Hepatocyte (in vitro differentiated cells): Measurements from ENCODE around the gene SLC30A1. TPM values are rescaled to one million over a fixed set of nuclear protein-coding genes. Genes with fewer than 3 reads are reported as not detected.

ENCODE experiments used
- DNase-seq: peaks from one replicate; pipeline ENCODE4 v3.0.0-alpha.2; 2016; ENCODE audit warnings: low spot score
- H2AFZ ChIP-seq: fragments of 200-600 bp; sonication (generic); 2 replicates; pipeline ENCODE4 v1.6.0; 2016; ENCODE audit warnings: antibody characterized with exemption, mild to moderate bottlenecking
- H3K27ac ChIP-seq: fragments of 200-600 bp; sonication (generic); 2 replicates; pipeline ENCODE4 v1.5.1; 2016; ENCODE audit warnings: mild to moderate bottlenecking
- H3K27me3 ChIP-seq: fragments of 200-600 bp; sonication (generic); 2 replicates; pipeline ENCODE4 v1.6.1; 2016
- H3K36me3 ChIP-seq: fragments of 200-600 bp; sonication (generic); replicated peaks from 2 replicates; pipeline ENCODE4 v1.5.1; 2016; ENCODE audit warnings: low read depth; ENCODE audit not compliant: insufficient read depth
- H3K4me1 ChIP-seq: fragments of 200-600 bp; sonication (generic); 2 replicates; pipeline ENCODE4 v1.5.1; 2016; ENCODE audit warnings: mild to moderate bottlenecking, moderate library complexity; ENCODE audit not compliant: insufficient read depth
- H3K4me2 ChIP-seq: fragments of 200-600 bp; sonication (generic); 2 replicates; pipeline ENCODE4 v1.6.0; 2016
- H3K4me3 ChIP-seq: fragments of 200-600 bp; sonication (generic); 2 replicates; pipeline ENCODE4 v1.5.1; 2016; ENCODE audit warnings: mild to moderate bottlenecking
- H3K79me2 ChIP-seq: fragments of 200-600 bp; sonication (generic); 2 replicates; pipeline ENCODE4 v1.6.0; 2017; ENCODE audit warnings: mild to moderate bottlenecking
- H3K9me2 ChIP-seq: fragments of 200-600 bp; sonication (generic); replicated peaks from 2 replicates; pipeline ENCODE4 v1.6.0; 2017; ENCODE audit warnings: mild to moderate bottlenecking; ENCODE audit not compliant: insufficient read depth
- H3K9me3 ChIP-seq: fragments of 200-600 bp; sonication (generic); 2 replicates; pipeline ENCODE4 v1.5.1; 2016; ENCODE audit warnings: low read depth, mild to moderate bottlenecking
- H4K20me1 ChIP-seq: fragments of 200-600 bp; sonication (generic); 2 replicates; pipeline ENCODE4 v1.6.0; 2016; ENCODE audit warnings: mild to moderate bottlenecking; ENCODE audit not compliant: insufficient read depth, poor library complexity, severe bottlenecking
- EZH2 ChIP-seq: fragments of 200-600 bp; sonication (generic); IDR thresholded peaks from 2 replicates; pipeline ENCODE4 v1.6.1; 2016; ENCODE audit warnings: antibody characterized with exemption, mild to moderate bottlenecking, borderline replicate concordance
- EZH2phosphoT487 ChIP-seq: fragments of 200-600 bp; sonication (generic); IDR thresholded peaks from one replicate; pipeline ENCODE4 v1.6.1; 2018; ENCODE audit warnings: antibody characterized with exemption, mild to moderate bottlenecking, low read depth, moderate library complexity; ENCODE audit not compliant: unreplicated experiment, severe bottlenecking
- WGBS: methylation state at CpG from one replicate; pipeline ENCODE4 v1.1.6; 2016; ENCODE audit warnings: low lambda C conversion rate; ENCODE audit errors: missing lambda C conversion rate; 5-methylcytosine and 5-hydroxymethylcytosine counted together
- polyA plus RNA-seq: library from polyadenylated mRNA; unstranded; fragments of >200 nt; fragmentation: Nextera tagmentation; extraction: Ambion mirVana; gene quantifications from 2 replicates; pipeline ENCODE4 v1.2.1, GENCODE V29; 2016
- total RNA-seq: library from RNA; depleted of rRNA; stranded (reverse); fragments of >200 nt; gene quantifications from 2 replicates; pipeline ENCODE4 v1.2.3, GENCODE V29; 2014
- TF ChIP-seq, protein P1 (sequence below): fragments of 200-600 bp; sonication (generic); IDR thresholded peaks from 2 replicates; pipeline ENCODE4 v1.5.1; 2016; ENCODE audit warnings: antibody characterized with exemption, mild to moderate bottlenecking; ENCODE audit not compliant: poor library complexity

The SLC30A1 gene
- total and polyA plus RNA-seq, 2 experiments from 2014 or later, result 31.3 to 87.2 TPM

DNA sequence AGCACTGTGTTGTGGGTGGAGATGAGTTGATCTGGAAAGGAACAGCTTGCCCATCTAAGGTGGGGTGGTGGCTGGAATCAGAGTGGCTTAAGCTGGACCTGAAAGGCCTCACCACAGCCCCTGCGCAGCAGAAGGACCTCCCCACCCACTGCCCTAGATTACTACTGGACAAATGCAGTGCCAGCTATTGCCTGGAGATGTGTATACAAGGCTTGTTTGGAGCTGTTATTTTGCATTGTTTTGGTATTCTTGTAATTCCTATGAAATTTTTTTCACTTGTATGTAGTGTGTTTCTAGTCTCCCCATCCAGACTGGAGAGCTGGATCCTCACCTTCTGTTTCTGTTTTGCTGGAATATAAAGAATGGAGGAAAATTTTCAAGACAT, 1.3 kb upstream of the SLC30A1 start:
- H3K4me2 ChIP-seq, result peak overlapping the region; percentile 78
- H3K79me2 ChIP-seq, result peaks cover 32% of the 10 kb centered on the region
- no peaks in the 10 kb centered on the region for H3K9me2 ChIP-seq
- H2AFZ ChIP-seq, result peak overlapping the region; percentile 8
- no peak for DNase-seq
- peaks cover 23% of the 10 kb centered on the region for H4K20me1 ChIP-seq
- 82% methylated on average over 1 of the region's 1 CpG for WGBS
- H3K4me1 ChIP-seq, result peaks cover 23% of the 10 kb centered on the region
- H3K36me3 ChIP-seq, result no peaks in the 10 kb centered on the region
- no peaks in the 10 kb centered on the region for H3K27me3 ChIP-seq
- no peak overlapping the region for H3K4me3 ChIP-seq
- no peaks in the 10 kb centered on the region for H3K9me3 ChIP-seq
- no peak for TF ChIP-seq EZH2
- TF ChIP-seq, protein P1, sequence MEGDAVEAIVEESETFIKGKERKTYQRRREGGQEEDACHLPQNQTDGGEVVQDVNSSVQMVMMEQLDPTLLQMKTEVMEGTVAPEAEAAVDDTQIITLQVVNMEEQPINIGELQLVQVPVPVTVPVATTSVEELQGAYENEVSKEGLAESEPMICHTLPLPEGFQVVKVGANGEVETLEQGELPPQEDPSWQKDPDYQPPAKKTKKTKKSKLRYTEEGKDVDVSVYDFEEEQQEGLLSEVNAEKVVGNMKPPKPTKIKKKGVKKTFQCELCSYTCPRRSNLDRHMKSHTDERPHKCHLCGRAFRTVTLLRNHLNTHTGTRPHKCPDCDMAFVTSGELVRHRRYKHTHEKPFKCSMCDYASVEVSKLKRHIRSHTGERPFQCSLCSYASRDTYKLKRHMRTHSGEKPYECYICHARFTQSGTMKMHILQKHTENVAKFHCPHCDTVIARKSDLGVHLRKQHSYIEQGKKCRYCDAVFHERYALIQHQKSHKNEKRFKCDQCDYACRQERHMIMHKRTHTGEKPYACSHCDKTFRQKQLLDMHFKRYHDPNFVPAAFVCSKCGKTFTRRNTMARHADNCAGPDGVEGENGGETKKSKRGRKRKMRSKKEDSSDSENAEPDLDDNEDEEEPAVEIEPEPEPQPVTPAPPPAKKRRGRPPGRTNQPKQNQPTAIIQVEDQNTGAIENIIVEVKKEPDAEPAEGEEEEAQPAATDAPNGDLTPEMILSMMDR, result no peak
- no peak for TF ChIP-seq EZH2phosphoT487
- peak overlapping the region; percentile 66 for H3K27ac ChIP-seq

DNA sequence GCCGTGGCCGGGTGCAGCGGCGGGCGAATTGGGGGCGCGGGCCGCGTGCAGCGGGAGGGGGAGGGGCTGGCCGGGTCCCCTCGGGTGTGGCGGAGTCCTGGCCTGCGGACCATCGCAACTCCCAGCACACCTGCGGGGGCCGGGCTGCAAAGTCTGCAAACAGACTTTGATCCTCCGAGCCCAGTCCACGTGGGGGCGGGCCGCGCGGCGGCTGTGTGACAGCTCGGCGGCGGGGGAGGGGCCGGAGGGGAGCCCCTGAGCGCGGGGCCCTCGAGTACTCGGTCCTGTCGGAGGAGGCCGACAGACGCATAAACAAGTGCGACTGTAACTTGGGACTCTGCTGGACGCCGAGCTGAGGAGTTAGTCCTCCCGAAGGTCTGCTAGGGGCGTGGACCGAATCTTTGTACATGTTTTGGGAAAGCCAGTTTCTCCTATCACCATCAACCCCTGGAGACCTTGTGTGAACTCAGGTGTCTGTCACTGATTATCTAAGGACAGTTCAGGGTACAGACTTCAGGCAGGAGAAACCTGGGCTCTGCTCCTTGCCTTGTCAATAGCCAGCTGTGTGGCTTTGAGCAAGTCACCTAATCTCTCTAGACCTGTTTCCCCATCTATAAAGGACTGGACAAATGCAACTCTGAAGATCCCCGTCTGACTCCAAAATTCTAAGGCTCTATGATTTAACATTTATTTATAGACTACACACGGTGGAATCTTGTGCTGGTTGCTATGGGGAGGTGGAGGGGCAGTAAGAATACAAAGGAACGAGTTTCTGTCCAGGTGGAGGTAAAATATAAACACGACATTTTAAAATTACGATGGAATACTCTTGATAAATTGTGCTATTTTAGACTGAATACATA, 710 bp upstream of the SLC30A1 start:
- Histone ChIP-seq H3K9me3 (no peaks in the 10 kb centered on the region), H3K4me2 (peak overlapping the region; percentile 78), H3K27me3 (no peaks in the 10 kb centered on the region), H3K36me3 (no peaks in the 10 kb centered on the region), H3K4me1 (peaks cover 23% of the 10 kb centered on the region), H3K4me3 (peak overlapping the region; percentile 14), H3K79me2 (peaks cover 39% of the 10 kb centered on the region), H2AFZ (peak overlapping the region; percentile 8), H4K20me1 (peaks cover 28% of the 10 kb centered on the region), H3K27ac (peak overlapping the region; percentile 66), H3K9me2 (no peaks in the 10 kb centered on the region)
- DNase-seq, result peak; percentile 94
- 12% methylated on average over 23 of the region's 46 CpGs for WGBS
- TF ChIP-seq EZH2 (no peak), EZH2phosphoT487 (no peak)
- TF ChIP-seq, protein P1, result no peak

DNA sequence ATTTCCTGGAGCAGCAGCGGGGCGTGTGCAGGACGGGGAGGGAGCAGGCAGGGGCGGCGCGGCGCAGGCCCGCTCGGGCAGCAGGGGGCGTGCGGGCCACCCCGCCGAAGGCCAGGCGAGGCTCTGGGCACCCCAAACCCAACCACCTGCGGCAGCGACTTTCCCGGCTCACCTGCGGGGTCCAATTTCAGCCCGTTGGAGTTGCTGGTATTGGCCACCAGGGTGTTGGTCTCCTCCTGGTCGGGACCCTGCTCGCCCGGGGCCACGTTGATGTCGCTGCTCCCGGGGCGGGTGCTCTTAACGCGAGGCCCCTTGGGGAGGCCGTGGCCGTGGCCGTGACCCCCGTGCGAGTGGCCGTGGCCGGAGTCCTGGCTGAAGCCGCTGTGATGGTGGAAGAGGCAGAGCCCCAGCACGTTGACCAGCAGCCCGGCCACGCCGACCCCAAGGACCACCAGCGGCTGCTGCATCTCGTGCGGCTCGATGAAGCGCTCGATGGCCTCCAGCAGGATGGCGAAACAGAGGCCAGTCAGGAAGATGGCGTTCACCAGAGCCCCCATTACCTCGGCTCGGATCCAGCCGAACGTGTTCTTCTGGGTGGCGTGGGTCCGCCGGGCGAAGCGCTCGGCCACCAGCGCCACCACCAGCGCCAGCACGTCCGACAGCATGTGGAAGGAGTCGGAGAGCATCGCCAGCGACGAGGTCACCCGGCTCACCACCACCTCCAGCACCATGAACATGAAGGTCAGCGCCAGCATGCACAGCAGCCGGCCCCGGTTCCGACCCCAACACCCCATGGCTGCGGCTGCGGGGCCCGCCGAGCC, 932 bp downstream of the SLC30A1 start:
- peak; percentile 88 for DNase-seq
- Histone ChIP-seq H3K79me2 (peaks cover 54% of the 10 kb centered on the region), H2AFZ (no peak overlapping the region), H3K4me1 (peaks cover 28% of the 10 kb centered on the region), H3K4me3 (peak overlapping the region; percentile 87), H3K27me3 (no peaks in the 10 kb centered on the region), H3K4me2 (peak overlapping the region; percentile 86), H3K9me2 (no peaks in the 10 kb centered on the region), H4K20me1 (peaks cover 36% of the 10 kb centered on the region), H3K36me3 (no peaks in the 10 kb centered on the region), H3K9me3 (no peaks in the 10 kb centered on the region), H3K27ac (peak overlapping the region; percentile 98)
- TF ChIP-seq, protein P1, result peak; percentile 71
- no peak for TF ChIP-seq EZH2
- no peak for TF ChIP-seq EZH2phosphoT487
- WGBS, result 2% methylated on average over 67 of the region's 75 CpGs
